ENCODE results near the gene IL17D.

IL17D gene

DNA sequence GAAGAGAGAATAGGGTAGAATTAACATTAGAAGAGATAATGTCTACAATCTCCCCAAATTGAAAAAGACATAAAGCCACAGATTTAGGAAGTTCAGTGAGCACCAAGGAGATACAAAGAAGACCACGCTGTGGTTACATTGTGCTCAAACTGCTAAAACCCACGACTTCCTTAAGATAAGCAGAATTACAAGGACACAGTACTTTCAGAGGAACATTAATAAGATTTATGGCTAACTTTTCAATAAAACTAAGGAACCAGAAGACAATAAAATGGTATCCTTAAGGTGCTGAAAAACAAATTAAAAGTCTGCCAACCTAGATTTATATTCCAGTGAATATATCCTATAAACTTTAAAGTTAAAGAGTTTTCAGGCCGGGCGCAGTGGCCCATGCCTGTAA lies 7.4 kb upstream of the IL17D start:
- DNase-seq: no peak

DNA sequence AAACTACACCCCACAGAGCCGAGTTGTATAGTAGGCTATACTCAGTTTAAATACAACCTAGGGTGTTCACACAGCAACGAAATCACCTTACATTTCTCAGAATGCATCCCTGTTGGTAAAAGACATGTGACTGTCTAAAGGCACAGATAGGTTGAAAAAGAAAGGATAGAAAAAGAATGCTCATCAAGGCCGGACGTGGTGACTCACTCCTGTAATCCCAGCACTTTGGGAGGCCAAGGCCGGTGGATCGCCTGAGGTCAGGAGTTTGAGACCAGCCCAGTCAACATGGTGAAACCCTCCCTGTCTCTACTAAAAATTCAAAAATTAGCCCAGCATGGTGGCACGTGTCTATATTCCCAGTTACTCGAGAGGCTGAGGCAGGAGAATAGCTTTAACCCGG lies 3.8 kb upstream of the IL17D start:
- no peak for DNase-seq

DNA sequence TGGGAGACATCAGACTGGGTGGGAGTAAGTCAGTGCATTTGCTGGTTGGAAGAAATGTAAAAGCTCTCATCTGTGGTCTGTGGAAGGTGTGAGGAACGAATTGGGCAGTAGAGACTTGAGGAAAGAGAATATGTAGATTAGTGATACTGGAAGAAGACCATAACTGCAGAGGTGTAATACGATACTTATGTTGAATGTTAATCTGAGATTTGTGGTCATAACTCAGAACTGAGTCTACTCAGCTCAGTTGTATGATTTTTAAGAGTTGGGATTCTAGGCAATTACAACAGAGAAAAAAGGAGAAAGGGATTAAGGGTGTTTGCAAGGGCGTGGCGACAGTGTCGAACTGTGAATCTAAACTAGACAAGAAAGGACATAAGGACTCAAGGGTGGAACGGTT lies 3.2 kb upstream of the IL17D start:
- no peak for DNase-seq

DNA sequence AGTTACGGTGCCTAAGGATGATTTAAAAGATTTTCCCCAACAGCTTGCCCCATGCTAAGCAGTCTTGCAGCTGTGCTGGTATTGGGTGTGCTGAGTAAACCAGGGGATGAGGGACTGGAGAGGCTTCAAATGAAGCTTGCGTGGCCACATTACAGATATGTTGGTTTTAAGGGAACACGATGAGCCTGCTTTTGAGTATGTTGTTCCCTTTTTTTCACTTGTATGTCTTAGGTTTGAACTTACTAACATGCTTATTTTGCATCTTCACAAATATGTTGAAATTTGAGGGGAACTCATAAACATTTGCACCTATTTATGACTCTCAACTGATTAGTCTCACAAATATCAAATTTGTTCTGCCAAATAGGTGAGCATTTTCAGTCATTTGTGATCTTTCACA lies 2.0 kb upstream of the IL17D start:
- no peak for DNase-seq

DNA sequence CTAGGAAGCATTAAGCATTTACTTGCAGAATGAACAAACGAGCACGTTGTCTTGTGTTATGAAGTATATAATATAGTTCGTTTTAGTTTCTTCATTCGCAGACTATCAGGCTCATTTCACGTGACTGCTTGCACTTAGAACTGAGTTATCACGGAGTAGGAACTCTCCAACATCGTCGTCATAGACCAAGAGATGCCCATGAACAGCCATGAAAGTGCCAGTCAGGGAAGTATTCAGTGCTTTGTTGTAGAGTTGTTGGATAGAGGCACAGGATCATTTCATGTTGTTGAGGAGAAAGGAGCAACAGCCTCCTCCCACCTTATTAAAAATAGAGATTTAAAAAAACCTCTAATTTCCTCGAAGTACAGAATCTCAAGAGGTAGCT lies 977 bp upstream of the IL17D start:
- DNase-seq: no peak

DNA sequence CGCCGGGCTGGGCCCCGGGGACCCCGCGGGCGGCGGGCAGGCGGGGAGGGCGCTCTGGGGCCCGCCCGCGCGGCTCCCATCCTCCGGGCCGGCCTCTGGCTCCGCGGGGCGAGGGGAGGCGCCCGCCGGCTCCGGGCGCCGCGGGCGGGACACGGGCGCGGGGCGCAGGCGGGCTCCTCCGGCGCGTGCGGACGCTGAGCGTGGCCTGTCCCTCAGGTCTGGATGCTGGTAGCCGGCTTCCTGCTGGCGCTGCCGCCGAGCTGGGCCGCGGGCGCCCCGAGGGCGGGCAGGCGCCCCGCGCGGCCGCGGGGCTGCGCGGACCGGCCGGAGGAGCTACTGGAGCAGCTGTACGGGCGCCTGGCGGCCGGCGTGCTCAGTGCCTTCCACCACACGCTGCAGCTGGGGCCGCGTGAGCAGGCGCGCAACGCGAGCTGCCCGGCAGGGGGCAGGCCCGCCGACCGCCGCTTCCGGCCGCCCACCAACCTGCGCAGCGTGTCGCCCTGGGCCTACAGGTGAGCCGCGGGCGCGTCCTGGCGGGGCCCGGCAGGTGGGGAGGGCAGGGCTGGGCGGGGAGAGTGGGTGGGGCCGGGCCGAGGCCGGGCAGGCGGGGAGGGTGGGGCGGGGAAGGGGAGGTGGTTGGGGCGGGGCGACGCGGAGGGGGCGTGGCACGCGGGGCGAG lies 420 bp downstream of the IL17D start:
- peak; percentile 18 for DNase-seq

DNA sequence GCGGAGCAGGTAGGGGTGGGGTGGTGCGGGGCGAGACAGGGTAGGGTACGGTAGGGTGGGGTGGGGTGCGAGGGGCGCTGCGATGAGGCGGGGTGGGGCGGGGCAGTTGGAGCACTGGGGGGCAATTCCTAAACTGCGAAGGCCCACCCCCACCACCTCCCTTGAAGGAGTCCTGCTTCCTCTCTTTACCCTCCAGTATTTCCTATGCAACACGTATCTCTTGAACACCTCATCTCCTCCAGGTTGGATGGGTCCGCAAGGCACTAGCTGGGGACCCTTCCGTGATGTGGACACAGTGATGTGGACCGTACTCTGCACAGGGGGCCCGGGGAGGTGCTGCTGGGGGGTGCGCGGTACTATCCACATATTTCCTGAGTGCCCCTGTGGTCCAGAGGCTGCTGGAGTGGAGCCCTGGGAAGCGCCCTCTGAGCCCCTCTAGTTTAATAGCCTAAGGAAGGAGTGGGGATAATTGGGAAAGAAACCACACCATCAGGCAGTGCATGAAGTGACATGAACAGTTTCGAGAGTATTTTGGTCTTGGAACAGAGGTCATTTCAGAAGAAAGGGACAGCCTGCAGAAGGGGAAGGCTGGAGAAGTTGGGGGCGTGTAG lies 1.1 kb downstream of the IL17D start:
- DNase-seq: no peak

DNA sequence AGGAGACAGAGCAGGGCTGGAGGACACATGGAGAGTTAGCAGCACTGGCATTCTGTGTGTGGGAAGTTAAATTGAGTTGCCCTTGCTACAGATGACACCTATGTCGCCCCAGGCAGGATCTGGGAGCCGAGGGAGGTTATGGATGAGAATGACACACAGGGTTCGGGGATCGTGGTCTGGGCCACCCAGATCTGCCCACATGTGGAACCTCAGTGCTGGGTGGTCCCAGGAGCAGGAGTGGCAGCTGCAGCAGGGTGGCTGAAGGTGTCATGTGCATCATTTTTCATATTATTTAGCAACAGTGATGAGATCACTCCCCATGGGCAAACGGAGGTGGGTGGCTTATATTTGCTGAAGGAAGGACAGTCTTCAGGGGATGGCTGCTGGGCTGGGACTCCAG lies 3.2 kb downstream of the IL17D start:
- no peak for DNase-seq

DNA sequence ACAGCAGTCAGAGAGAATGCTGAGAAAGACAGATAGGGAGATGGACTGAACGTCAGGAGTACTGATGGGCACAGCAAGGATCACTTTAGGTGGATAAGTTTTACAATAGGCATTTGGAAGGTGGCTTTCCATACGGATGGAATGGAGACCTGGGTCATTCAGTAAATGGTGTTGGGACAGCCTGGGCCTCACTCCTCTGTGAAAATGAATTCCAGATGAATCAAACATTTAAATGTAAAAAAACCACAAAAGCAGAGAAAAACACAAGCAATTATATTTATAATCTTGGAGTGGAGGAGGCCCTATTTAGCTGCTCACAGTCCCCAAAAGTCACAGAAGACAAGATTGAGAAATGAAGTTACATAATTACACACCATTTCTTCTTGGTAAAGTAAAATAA lies 4.7 kb downstream of the IL17D start:
- no peak for DNase-seq

DNA sequence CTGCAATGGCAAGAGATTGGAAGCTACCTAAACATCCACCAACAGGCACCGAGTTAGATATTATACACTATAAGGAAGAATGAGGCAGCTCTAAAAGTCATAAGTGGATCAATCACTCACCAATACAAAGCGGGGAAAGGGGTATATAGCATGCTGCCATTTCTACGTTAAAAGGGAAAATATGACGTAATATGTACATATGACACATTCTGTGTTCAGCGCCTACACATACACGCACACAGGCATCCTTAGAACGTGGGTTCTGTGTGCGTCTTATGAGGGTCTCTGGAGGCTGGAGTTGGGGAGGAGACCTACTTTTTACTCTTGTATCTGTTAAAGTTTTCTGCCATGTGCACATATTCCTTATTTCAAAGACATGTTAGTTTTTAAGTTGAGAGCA lies 5.9 kb downstream of the IL17D start:
- DNase-seq: no peak

DNA sequence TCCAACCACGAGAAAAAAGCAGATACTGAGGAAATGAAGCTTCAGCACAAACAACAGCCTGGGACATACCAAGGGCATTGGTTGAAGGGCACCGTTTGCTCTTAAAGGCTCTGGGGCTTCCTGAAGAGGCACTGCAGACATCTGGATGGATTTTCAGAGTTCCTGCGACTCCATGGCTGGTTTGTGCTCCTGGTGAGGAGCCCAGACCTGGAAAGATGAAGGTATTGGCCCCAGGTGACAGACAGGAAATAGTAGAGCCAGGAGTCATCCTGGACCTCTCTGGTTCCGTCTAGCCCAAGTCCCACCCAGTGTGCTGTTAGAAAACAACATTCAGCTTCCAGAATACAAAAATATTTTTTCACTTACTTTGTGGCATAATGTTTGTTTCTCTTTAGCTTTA lies 6.3 kb downstream of the IL17D start:
- no peak for DNase-seq

DNA sequence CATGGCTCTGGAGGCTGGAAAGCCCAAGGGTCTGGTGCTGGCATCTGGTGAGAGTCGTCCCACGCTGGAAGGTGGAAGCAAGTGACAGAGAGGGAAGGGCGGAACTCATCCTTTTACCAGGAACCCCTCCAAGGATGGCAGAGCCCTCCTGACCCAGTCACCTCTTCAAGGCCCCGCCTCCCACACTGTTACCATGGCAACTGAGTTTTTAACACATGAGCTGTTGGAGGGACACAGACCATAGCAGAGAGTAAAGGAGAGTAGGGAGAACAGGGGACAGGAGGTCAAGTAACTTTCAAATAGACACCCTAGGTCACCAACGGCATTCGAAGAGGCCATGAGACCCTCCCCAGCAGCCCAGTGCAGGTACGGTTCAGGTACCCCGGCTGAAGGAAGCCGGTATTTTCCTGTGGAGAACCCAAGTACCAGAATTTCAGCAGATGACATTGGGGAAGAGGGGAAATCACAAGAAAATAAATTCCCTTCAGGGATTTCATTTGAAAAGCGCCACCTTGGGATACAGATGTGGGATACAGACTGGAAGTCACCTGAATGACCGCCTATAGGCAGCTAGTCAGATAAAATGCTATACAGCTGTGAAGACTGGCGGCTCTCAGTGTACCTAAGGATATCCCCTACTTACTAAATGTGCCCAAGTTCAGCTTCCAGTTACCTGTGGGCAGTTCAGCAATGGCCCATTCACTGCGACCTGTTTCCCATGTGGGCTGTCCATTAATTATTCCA lies 8.0 kb downstream of the IL17D start:
- DNase-seq: no peak

DNA sequence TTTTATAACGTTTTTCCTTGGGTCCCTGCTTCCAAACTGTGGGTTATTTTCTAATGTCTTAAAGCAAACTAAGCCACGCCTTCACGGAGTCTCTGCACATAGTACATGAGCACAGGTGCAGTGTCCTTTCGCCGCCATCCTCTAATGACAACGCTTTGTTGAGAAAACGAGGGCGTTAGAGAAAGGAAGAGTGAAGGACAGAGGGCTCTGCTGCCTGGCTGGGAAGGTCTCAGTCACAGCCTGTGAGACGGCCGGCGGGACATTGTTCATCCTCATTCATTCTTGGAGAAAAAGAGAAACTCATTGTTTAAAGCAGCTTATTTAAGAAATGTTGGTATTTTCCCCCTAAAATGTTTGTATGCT lies 9.5 kb downstream of the IL17D start:
- DNase-seq: no peak

DNA sequence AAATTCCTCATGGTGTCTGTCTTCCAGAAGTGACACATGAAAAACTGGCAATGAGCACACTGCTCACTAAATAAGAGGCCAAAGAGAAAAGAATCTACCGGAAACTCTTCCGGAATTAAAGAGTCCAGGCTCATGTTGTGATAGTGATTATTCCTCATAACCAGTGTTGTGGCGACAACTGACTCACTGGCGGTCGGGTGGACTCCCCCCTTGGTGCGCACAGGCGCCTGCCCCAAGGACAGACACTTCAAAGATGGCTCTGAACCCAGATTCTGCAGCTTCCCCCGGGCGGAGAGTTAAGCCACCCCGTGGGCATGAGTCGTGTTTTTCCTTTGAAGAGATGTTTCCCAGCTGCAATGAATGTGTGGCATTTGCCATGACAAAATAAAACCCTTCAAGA lies 10.3 kb downstream of the IL17D start:
- DNase-seq: no peak

DNA sequence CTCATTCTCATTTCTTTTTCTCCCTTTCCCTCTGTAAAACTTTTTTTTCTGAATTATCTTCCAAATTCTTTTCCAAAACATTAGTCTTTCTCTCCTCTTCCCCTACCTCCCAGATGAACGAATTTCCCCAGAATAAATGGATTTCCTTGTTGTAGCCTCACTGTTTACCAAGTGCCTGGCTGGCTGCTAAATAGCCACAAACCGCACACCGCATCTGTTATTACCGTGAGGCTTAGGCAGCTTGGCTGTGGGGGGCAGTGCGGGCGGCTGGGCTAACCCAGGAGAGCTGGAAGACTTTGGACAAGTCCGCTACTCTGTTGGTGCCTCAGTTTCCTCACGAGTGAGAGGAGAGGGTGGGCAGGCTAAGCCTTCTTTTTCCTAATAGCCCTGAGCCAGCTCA lies 10.7 kb downstream of the IL17D start:
- no peak for DNase-seq

DNA sequence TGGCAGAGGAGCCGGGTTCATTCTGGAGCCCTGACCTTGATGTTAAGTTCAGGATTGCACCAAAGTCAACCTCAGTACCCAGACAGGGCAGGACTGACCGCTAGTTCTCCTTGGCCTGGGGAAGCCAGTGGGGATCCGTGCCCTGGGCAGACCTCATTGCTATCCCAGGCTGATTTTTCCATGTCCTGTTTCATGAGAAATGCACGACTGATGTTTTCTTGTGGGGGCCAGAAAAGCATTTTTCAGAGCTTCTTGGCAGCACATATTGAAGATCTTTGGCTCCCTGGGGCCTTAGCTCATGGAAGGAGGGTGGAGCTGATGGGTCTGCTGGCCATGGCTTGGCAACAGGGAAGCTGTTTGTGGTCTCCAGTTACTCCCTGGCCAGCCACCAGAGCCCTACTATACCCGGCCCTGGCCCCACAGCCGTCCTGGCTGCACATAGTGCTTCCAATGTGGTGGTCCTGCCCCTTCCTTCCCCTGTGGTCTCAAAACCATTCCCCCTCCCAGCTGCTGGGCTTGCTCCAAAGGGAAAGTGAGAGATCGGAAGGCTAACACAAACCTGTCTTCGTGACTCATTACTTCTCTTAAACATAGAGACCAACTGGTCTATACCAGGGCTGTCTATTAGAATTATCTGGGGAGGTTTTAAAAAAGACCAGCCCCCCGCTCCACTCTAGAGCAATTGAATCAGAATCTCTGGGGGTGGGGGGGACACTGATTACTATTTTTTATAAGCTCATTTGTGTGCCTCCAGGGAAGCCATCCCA lies 11.2 kb downstream of the IL17D start:
- DNase-seq: peak; percentile 37

DNA sequence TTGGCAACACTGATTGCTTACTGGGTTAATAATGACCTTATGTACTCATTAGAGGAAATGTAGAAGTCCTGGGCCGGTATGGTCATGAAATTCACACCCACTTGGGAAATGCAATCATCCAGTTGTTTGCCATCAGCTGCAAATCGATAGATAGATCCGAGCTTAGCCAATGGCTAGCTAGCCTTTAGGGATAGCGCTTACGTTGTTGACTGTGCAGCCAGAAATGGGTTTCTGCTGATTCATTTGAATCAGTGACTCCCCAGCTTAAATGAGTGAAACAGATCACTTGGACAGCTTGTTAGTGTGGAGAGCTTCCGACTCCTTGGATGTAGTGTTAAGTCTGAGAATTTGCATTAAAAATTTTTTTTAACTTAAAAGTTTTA lies 11.8 kb downstream of the IL17D start:
- DNase-seq: no peak

DNA sequence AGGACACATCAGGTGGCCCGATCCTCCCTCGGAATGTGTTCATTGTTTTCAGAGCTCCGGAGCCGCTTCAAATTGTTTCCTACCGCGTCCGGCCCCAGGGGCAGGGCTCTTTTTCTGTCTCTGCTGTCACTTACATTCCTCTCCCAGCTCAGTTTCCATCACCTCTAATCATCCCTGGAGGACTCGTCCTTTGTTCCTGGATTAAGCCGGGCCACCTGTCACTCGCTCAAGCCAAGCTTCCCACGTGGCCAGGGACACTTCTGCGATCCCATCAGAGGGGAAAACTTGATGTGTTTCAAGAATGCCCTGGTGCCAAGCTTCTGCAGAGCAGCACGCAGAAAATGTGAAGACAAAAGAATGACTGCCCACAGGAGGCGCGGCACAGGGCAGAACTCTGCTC lies 13.5 kb downstream of the IL17D start:
- DNase-seq: no peak

DNA sequence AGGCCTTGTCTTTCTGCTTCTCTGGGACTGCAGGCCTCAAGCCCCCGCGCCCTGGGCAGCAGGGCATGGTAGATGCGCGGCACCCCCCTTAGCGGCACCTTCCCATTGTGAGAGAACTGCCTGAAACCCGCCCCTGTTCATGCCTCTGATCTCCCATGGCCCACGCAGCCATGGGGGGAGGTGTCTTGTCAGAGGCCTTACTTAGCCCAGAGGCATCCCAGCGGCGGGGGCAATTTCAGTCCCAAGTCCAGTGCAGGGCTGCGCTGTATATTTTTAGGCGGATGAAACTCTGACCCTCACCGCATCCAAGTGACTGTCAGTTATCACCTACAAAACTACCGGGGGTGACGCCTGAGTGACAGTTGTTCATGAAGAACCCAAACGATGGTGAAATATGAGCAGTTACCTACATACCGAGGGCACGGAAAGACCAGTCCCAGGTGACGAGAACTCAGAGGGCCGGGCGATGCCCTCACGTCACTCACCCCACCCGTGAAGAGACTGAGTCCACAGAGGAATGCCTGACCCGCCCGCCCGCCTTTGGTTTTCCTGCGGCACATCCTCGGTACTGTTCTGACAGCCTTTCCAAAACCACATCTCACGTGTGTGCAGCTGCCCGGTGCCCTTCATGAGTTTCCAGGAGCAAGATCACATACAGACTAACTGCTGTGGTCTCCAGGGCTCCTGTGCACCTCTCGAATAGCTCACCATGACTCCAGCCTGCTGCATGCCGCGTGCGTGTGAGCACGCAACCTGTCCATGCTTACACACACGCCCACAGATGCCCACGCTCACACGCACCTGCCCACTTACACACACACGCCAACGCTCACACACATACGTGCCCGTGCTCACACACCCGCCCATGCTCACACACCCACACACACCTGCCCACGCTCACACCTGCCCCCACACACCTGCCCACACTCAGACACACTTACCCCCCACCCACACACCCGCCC lies 14.4 kb downstream of the IL17D start:
- DNase-seq: no peak

DNA sequence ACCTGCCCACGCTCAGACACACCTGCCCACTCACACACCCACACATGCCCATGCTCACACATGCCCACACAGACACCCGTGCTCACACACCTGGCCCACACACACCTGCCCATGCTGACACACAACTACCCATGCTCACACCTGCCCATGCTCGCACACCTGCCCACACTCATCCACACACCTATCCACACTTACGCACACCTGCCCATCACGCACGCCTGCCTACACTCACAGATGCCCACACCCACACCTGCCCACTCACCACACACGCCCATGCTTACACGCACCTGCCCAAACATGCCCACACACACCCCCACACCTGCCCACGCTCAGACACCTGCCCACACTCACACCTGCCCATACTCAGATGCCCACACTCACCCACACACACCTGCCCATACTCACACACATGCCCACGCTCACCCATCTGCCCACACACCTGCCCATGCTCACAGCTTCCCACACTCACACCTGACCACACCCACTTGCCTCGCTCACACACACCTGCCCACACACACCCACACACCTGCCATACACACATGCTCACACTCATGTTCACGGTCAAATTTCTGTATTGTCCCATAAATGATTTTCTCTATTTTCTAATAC lies 15.6 kb downstream of the IL17D start:
- DNase-seq: no peak

DNA sequence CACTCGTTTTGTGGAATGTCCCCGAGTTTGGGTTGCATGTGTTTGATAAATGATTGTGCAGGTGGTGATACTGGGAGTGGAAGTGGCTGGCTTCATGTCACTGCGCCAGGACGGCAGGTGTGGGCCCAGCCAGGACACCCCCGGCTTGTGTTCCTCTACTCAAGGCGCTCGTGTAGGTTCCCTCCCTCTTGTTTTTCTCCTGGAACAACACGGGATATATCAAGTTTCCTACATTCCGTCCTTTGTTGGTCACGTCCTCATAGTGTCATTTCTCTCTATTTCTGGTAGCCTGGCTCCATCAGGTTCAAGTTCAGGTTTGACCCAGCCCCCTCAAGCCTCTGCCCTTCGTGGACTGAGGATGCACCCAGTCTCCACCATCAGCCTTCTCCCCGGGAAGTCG lies 16.3 kb downstream of the IL17D start:
- DNase-seq: no peak

DNA sequence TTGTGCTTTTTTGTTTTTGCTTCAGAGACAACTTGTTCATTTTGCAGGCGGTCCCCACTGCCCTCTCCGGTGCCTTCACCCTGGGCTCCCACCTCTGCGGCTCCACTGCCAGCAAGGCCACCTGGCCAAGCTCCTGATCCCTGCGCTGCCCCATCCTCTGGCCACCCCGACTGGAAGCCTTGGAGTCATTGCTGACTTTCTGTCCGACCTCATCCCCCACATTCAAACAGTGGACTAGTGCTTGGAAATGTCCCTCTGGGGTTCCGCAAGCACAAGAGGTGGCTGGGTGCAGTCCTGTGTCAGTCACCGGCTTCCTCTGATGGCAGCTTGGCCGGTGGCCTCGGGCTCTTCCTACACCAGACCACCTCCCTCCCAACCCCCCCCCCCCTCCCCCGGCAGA lies 17.0 kb downstream of the IL17D start:
- no peak for DNase-seq
